ENCODE results near the gene KDM4C. TPM values are rescaled to one million over a fixed set of nuclear protein-coding genes. Genes with fewer than 3 reads are reported as not detected.

The KDM4C gene
- total and polyA plus RNA-seq, 2 of the 8 experiments (the other 6 are each of a cell fraction or from before 2014, with no cell fraction given) = 13.0 to 26.1 TPM

DNA sequence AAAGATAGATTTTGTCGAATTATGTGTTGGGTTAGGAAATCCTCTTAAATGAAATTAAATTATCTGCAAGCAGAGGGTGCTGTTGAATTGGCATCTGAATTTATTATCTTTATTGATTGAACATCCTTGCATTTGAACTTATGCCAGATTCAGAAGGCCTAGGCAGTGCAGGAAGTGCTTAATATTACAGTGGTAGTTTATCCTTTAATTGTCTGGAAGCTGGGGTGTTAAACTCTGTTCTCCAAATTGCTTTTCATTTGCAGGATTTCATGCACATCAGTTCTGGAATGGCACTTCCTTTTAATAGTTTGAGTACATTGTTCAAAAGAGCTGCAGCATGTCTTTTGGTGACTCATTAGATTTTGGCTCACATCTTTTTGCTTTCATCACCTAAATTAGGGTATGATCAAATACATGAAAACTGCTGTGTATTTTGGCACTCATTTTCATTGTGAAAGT, 186.3 kb downstream of the KDM4C start:
- TF ChIP-seq SRF (IDR thresholded peaks at IDR 0.05; ENCODE audit: low read depth, low read length) (no peak), SIX5 (IDR thresholded peaks at IDR 0.05; ENCODE audit: low read depth, low read length) (no peak), SP2 (IDR thresholded peaks at IDR 0.05; ENCODE audit: low read length) (no peak), TAF7 (optimal IDR thresholded peaks at IDR 0.05; ENCODE audit: borderline replicate concordance, low read depth, low read length) (no peak), POLR2A (IDR thresholded peaks at IDR 0.05; ENCODE audit: control extremely low read depth in 1 of 2, low read depth in 2 of 2, low read length in 2 of 2) (no peak), MAFK (IDR thresholded peaks at IDR 0.05; ENCODE audit: low read depth, low read length) (no peak), KDM4A (IDR thresholded peaks at IDR 0.05; ENCODE audit: low read depth, low read length, severe bottlenecking) (no peak), FOSL1 (IDR thresholded peaks at IDR 0.05; ENCODE audit: insufficient read depth, low read depth, low read length) (no peak), RFX5 (IDR thresholded peaks at IDR 0.05; ENCODE audit: borderline replicate concordance, low read depth, low read length) (no peak), CREB1 (IDR thresholded peaks at IDR 0.05) (no peak), EZH2 (IDR thresholded peaks at IDR 0.05; ENCODE audit: low read depth, low read length, severe bottlenecking) (no peak), CBX8 (IDR thresholded peaks at IDR 0.05; ENCODE audit: borderline replicate concordance, low read depth, low read length) (no peak)
- H2BK5ac ChIP-seq (ENCODE audit: low read depth, low read length) = no peak overlapping the region
- H3K9me3 ChIP-seq (ENCODE audit: insufficient read depth in 2 of 2, low read depth in 1 of 2, low read length in 1 of 2) = peaks cover 0 to 4% of the 10 kb centered on the region in 2 experiments; a peak in 2 of 4 replicates
- no peak overlapping the region for H3K4ac ChIP-seq (replicated peaks; ENCODE audit: insufficient read length, low read depth, low read length)
- H3K14ac ChIP-seq (ENCODE audit: insufficient read length) = no peak overlapping the region
- H4K8ac ChIP-seq (ENCODE audit: extremely low read depth, insufficient read depth, low read length) = no peak overlapping the region
- H3K79me2 ChIP-seq (ENCODE audit: control insufficient read depth in 1 of 2, insufficient read depth in 2 of 2, low read length in 2 of 2) = no peaks in the 10 kb centered on the region
- H3K9ac ChIP-seq (replicated peaks in 1 of 4; ENCODE audit: extremely low read depth in 1 of 4, low read depth in 3 of 4, low read length in 3 of 4) = no peak overlapping the region
- H2BK15ac ChIP-seq (ENCODE audit: low read length) = no peak overlapping the region
- FAIRE-seq (no peak), DNase-seq (ENCODE audit: low read depth in 1 of 2, low spot score in 2 of 2) (no peak)
- H3K4me3 ChIP-seq (ENCODE audit: extremely low read depth in 1 of 4, insufficient read depth in 2 of 4, low read depth in 3 of 4, low read length in 4 of 4) = no peak overlapping the region
- no peak overlapping the region for H3K27ac ChIP-seq (ENCODE audit: low read depth, low read length)
- no peaks in the 10 kb centered on the region for H3K79me1 ChIP-seq (ENCODE audit: low read depth, low read length)
- no peaks in the 10 kb centered on the region for H3K27me3 ChIP-seq (replicated peaks in 1 of 4; ENCODE audit: control insufficient read depth in 3 of 4, extremely low read depth in 1 of 4, insufficient read depth in 3 of 4, low read length in 3 of 4)
- no peak overlapping the region for H2AFZ ChIP-seq (ENCODE audit: low read length)
- no peak overlapping the region for H3K23ac ChIP-seq (ENCODE audit: insufficient read length)
- peaks cover 0 to 3% (median 0%) of the 10 kb centered on the region in 4 experiments; a peak in 1 of 7 replicates for H3K4me1 ChIP-seq (replicated peaks in 1 of 4; ENCODE audit: control insufficient read depth in 3 of 4, insufficient read depth in 4 of 4, low read length in 3 of 4)
- no peak overlapping the region for H2AK5ac ChIP-seq (ENCODE audit: low read depth, low read length)
- no peak overlapping the region for H2BK20ac ChIP-seq (ENCODE audit: low read length)
- CTCF ChIA-PET (ENCODE audit: partially characterized antibody) = interaction anchor here (0.7 to 2.6 kb wide), 5 partner anchors 9 to 115 kb away, joined by 3 to 12 read pairs (median 3); no protein-coding TSS in a partner anchor
- no peak overlapping the region for H4K5ac ChIP-seq (ENCODE audit: insufficient read length, low read depth, low read length)
- no peak overlapping the region for H4K91ac ChIP-seq (replicated peaks; ENCODE audit: insufficient read length, low read length)
- no peak overlapping the region for H3K18ac ChIP-seq (ENCODE audit: extremely low read depth, low read length)
- no peak overlapping the region for H2BK120ac ChIP-seq (replicated peaks; ENCODE audit: low read depth, low read length)
- H3K4me2 ChIP-seq (ENCODE audit: insufficient read depth in 1 of 2, low read depth in 2 of 2, low read length in 2 of 2) = no peak overlapping the region
- POLR2A ChIA-PET (ENCODE audit: partially characterized antibody) = no interaction called here
- H3K56ac ChIP-seq (replicated peaks; ENCODE audit: insufficient read length, low read depth, low read length) = no peak overlapping the region
- WGBS, 2 experiments (ENCODE audit: extremely low coverage in 1 of 2, insufficient coverage in 1 of 2, insufficient read length in 1 of 2, insufficient replicate concordance in 2 of 2, low coverage in 1 of 2, low lambda C conversion rate in 2 of 2, missing lambda C conversion rate in 1 of 2) = 87% methylated on average over 1 of the region's 1 CpG; no CpG with 5 or more reads in 1 of the 2 experiments
- no peaks in the 10 kb centered on the region; the same call in 1 of the 2 replicates for H3K23me2 ChIP-seq (ENCODE audit: low read depth, low read length)
- no peaks in the 10 kb centered on the region for H4K20me1 ChIP-seq (replicated peaks in 1 of 2; ENCODE audit: control insufficient read depth in 1 of 2, insufficient read depth in 2 of 2, low read length in 2 of 2)
- H2BK12ac ChIP-seq (ENCODE audit: low read depth, low read length) = no peak overlapping the region
- peaks cover 0 to 2% (median 0%) of the 10 kb centered on the region in 4 experiments; a peak in 1 of 8 replicates for H3K36me3 ChIP-seq (ENCODE audit: control insufficient read depth in 2 of 4, insufficient read depth in 4 of 4, low read length in 3 of 4)

All from H1 (cell line).